IPS-20b (cell line): ENCODE results near the gene IGSF5.

ENCODE experiments used
- H3K27ac ChIP-seq: one replicate; pipeline ENCODE4 v1.5.1; 2013; ENCODE audit warnings: low read length
- H3K27me3 ChIP-seq: 2 replicates; pipeline ENCODE4 v1.6.1; 2013; ENCODE audit warnings: mild to moderate bottlenecking, low read length, inconsistent platforms; ENCODE audit not compliant: insufficient read depth
- H3K36me3 ChIP-seq: 2 replicates; pipeline ENCODE4 v1.6.1; 2013; ENCODE audit warnings: low read depth, mild to moderate bottlenecking, inconsistent platforms, low read length, moderate library complexity; ENCODE audit not compliant: insufficient read depth
- H3K4me1 ChIP-seq: 2 replicates; pipeline ENCODE4 v1.6.1; 2013; ENCODE audit warnings: mild to moderate bottlenecking, control low read depth, inconsistent platforms, low read length, moderate library complexity; ENCODE audit not compliant: insufficient read depth
- H3K4me3 ChIP-seq: 2 replicates; pipeline ENCODE4 v1.5.1; 2013; ENCODE audit warnings: mild to moderate bottlenecking, low read length, inconsistent platforms
- H3K9ac ChIP-seq: 2 replicates; pipeline ENCODE4 v1.6.1; 2013; ENCODE audit warnings: low read depth, mild to moderate bottlenecking, inconsistent platforms, low read length, moderate library complexity
- H3K9me3 ChIP-seq: 2 replicates; pipeline ENCODE4 v1.6.1; 2013; ENCODE audit warnings: mild to moderate bottlenecking, low read depth, low read length, inconsistent platforms; ENCODE audit not compliant: insufficient read depth

The IGSF5 gene

DNA sequence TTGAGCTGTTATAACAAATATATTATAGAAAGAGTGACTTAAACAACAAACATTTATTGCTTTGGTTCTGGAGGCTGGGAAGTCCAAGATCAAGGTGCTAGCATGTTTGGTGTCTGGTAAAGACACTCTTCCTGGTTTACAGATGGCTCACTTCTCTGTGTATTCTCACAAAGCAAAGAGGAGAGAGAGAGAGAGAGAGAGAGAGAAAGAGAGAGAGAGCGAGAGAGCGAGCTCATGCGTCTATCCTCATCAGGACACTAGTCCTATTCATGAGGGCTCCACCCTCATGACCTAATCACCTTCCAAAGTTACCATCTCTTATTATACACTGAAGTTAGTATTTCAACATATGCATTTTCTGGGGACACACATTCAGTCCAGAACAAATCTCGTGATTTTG is 89.6 kb downstream of the IGSF5 start:
- Histone ChIP-seq H3K4me3 (no peak overlapping the region), H3K9me3 (no peaks in the 10 kb centered on the region), H3K27ac (no peak overlapping the region), H3K9ac (no peak overlapping the region), H3K27me3 (no peaks in the 10 kb centered on the region), H3K36me3 (no peaks in the 10 kb centered on the region), H3K4me1 (no peaks in the 10 kb centered on the region)

- H3K4me3 ChIP-seq = no peak overlapping the region
- H3K27me3 ChIP-seq = no peaks in the 10 kb centered on the region
- no peaks in the 10 kb centered on the region for H3K9me3 ChIP-seq
- no peak overlapping the region for H3K9ac ChIP-seq
- no peak overlapping the region for H3K27ac ChIP-seq
- H3K4me1 ChIP-seq = no peaks in the 10 kb centered on the region
- no peaks in the 10 kb centered on the region for H3K36me3 ChIP-seq
Observed at GRCh38 chr21:39837861-39838359, 92.9 kb downstream of the IGSF5 start.

- Histone ChIP-seq H3K27ac (no peak overlapping the region), H3K4me1 (no peaks in the 10 kb centered on the region), H3K4me3 (no peak overlapping the region), H3K9ac (no peak overlapping the region), H3K36me3 (no peaks in the 10 kb centered on the region), H3K9me3 (no peaks in the 10 kb centered on the region), H3K27me3 (no peaks in the 10 kb centered on the region)
Observed at GRCh38 chr21:39840373-39841097, 95.6 kb downstream of the IGSF5 start.

DNA sequence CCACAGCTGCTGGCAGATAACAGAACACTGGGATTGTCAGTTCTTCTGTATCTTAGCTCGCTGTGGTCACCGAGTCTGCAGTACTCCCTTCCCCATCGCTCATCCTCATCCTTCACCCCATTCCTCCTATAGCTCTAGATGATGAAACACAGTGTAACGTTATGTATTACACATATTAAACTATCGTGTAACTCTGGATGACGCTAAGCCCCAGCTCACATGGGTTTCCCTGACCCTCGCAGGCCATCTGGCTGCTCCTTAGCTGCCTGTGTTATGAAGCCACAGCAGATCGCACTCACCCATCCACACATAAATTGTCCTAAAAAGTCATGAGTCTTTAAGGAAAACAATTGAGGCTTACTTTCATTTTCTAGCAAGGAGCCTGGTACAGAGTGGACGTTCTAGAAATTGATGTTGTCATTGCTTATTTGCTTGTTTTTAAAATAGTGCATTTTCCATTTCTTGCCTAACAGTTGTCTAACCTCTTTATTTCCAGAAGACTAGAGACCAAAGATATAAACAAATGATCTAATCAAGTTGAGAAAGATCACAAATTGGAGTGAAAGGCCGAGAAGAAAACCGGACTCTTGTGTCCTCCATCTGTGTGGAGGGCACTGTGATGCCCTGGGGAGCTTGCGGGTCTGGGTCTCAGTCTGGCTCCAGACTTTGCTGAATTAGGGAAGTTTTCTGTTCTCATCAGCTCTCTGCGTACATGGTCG is 97.9 kb downstream of the IGSF5 start:
- no peak overlapping the region for H3K4me3 ChIP-seq
- no peaks in the 10 kb centered on the region for H3K9me3 ChIP-seq

GRCh38 chr21:39843483-39843882 is 98.5 kb downstream of the IGSF5 start:
- Histone ChIP-seq H3K27me3 (no peaks in the 10 kb centered on the region), H3K9me3 (no peaks in the 10 kb centered on the region), H3K4me3 (no peak overlapping the region), H3K27ac (no peak overlapping the region), H3K36me3 (no peaks in the 10 kb centered on the region), H3K9ac (no peak overlapping the region), H3K4me1 (no peaks in the 10 kb centered on the region)

More for the DNA sequence above, 97.9 kb downstream of the IGSF5 start:
- Histone ChIP-seq H3K4me1 (no peaks in the 10 kb centered on the region), H3K27ac (no peak overlapping the region), H3K9ac (no peak overlapping the region), H3K36me3 (no peaks in the 10 kb centered on the region), H3K27me3 (no peaks in the 10 kb centered on the region)

- Histone ChIP-seq H3K9me3 (no peaks in the 10 kb centered on the region), H3K4me3 (no peak overlapping the region), H3K9ac (no peak overlapping the region), H3K27ac (no peak overlapping the region), H3K27me3 (no peaks in the 10 kb centered on the region), H3K4me1 (no peaks in the 10 kb centered on the region), H3K36me3 (no peaks in the 10 kb centered on the region)
Observed at GRCh38 chr21:39843916-39844315, 98.9 kb downstream of the IGSF5 start.

DNA sequence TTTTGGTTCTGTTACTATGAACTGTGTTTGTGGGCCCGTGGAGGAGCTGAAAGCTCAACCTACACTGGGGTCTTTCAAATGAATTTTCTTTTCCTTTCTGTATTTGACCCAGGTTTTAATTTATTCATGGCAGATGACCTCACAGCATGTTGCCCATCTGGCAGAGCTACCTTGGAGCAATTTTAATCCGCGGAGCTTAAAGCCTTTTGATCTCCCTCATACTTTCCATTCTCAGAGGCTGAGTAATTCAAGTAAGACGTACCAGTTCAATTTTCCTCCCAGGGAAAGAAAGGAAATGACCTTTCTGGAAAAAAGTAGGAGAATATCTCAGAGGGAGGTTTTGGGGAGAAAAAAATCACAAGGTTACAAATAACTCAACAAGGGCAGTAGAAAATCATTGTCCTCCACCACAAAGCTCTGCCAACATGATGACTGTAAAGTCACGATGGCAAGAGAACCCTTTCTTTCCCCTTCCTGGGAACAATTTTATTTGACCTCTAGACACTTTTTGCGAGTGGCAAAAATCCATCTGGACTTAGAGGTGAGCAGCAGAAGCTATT is 100.7 kb downstream of the IGSF5 start:
- Histone ChIP-seq H3K9ac (no peak overlapping the region), H3K9me3 (no peaks in the 10 kb centered on the region), H3K27me3 (no peaks in the 10 kb centered on the region), H3K36me3 (no peaks in the 10 kb centered on the region), H3K27ac (no peak overlapping the region), H3K4me1 (no peaks in the 10 kb centered on the region; the same call in 1 of the 2 replicates), H3K4me3 (no peak overlapping the region)

DNA sequence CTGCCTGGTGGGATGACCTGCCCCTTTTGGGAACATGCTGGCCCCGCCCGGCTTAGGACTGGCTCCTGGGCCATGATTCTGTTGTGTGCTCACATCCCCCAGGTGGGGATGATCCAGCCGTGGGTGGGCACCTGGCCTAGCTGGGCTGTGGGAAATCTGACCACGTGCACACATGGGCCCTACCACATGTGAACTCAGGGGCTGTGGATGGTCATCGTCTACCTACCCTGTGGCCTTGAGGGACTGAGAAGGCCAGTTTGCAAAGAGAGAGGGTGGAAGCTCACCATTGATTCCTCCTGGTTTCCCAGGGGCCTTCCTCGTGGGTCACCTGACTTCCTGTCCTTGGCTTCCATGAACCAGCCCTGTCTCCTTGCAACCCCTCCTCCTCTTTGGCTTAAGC is 102.9 kb downstream of the IGSF5 start:
- peaks cover 7% of the 10 kb centered on the region; the same call in 1 of the 2 replicates for H3K4me1 ChIP-seq
- no peak overlapping the region for H3K27ac ChIP-seq
- no peaks in the 10 kb centered on the region for H3K36me3 ChIP-seq
- H3K9ac ChIP-seq = no peak overlapping the region
- no peak overlapping the region for H3K4me3 ChIP-seq
- H3K27me3 ChIP-seq = no peaks in the 10 kb centered on the region
- no peaks in the 10 kb centered on the region for H3K9me3 ChIP-seq

DNA sequence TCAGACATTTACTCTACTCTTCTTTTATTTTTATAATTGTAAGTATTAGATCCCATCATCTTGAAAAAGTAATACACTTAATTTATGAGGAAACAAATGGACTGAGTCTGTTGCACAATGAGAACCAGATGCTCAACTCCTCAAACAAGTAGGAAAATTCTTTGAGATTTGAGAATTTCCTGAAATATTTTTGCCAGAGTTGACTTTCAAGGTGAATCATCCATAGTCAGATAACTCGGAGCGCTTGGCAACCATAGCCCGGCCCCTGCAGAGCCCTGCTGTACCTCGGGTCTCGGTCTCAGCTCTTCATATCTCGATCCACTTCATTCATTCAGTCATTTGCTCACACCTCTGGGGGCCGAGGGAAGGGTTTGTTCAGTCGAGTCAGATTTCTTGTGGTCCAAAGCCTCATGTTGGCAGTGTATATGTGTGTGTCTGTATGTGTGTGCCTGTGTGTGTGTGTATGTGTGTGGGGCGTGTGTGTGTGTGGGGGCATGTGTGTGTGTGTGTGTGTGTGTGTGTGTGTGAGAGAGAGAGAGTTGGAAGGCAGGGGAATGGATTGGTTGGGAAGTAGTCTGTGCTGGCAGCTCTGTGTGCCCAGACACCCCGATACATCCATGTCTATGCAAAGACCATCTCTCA is 104.2 kb downstream of the IGSF5 start:
- Histone ChIP-seq H3K27me3 (no peaks in the 10 kb centered on the region), H3K9ac (no peak overlapping the region), H3K9me3 (no peaks in the 10 kb centered on the region), H3K4me1 (peaks cover 7% of the 10 kb centered on the region; the same call in 1 of the 2 replicates), H3K4me3 (no peak overlapping the region), H3K36me3 (no peaks in the 10 kb centered on the region), H3K27ac (no peak overlapping the region)

DNA sequence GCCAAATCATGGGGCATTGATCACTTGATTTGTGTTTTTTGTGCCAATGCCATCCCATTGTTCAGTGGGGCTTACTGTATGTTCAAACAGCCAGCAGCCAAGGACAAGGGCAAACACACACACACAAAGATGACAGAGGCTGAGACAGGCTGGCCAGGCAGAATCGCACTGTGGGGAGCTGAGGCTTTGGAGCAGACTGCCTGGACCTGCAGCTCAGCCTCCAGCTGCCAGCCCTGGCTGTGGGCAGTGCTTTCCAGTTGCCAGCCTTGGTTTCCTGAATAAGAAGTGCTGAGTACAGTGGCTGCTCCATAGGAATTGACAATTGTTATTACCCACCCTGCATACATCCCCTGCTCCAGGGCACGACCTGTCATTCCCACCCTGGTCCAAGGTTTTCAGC is 105.3 kb downstream of the IGSF5 start:
- no peak overlapping the region for H3K9ac ChIP-seq
- H3K27me3 ChIP-seq = no peaks in the 10 kb centered on the region
- no peak overlapping the region for H3K27ac ChIP-seq
- no peak overlapping the region for H3K4me3 ChIP-seq
- H3K4me1 ChIP-seq = peaks cover 7% of the 10 kb centered on the region; the same call in 1 of the 2 replicates
- no peaks in the 10 kb centered on the region for H3K36me3 ChIP-seq
- H3K9me3 ChIP-seq = no peaks in the 10 kb centered on the region

DNA sequence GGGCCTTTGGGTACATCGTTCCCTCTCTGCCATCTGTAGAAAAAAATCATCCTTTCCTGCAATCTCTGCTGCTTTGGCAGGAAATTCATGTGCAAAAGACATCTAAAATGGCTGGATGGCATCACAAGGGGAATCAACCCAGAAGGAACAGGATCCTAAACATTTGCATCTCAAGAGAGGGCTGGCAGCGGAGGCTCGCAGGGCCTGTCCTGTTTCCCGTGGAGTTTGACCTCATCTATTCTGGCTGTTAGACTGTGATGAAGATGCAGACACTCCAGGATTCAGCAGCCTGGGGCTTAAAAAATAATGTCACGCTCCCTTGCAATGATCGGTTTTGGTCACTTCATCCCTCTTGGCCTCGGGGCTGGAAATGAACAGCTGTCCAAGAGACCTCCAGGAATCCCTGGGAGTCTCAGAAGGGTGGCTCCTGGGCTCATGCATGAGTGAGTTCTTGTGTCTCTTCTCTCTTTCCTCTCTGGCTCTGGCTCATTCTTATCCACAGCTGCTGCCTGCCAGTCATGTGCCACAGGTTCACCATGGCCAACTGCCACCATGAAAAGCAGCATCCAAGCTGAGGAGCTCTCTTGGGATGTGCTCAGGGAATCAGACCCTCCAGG is 106.1 kb downstream of the IGSF5 start:
- Histone ChIP-seq H3K9me3 (no peaks in the 10 kb centered on the region), H3K36me3 (no peaks in the 10 kb centered on the region), H3K9ac (no peak overlapping the region), H3K4me3 (no peak overlapping the region), H3K27ac (no peak overlapping the region), H3K4me1 (peaks cover 7% of the 10 kb centered on the region; the same call in 1 of the 2 replicates), H3K27me3 (no peaks in the 10 kb centered on the region)
